ENCODE measurements around the gene MACROD2. TPM values are rescaled to one million over a fixed set of nuclear protein-coding genes. Genes with fewer than 3 reads are reported as not detected.
A peak's percentile ranks its signal among the peaks of the same experiment; 100 is the strongest.

Gene MACROD2
- total RNA-seq, 1 donor from 2014 or later, result 0.13 TPM

- no peak for DNase-seq (ENCODE audit: low read depth in 2 of 2)
Observed at GRCh38 chr20:14859627-14860026, 864.3 kb downstream of the MACROD2 start.

- no peak for DNase-seq (ENCODE audit: low read depth in 2 of 2)
Observed at GRCh38 chr20:14860410-14860814, 865.1 kb downstream of the MACROD2 start.

DNA sequence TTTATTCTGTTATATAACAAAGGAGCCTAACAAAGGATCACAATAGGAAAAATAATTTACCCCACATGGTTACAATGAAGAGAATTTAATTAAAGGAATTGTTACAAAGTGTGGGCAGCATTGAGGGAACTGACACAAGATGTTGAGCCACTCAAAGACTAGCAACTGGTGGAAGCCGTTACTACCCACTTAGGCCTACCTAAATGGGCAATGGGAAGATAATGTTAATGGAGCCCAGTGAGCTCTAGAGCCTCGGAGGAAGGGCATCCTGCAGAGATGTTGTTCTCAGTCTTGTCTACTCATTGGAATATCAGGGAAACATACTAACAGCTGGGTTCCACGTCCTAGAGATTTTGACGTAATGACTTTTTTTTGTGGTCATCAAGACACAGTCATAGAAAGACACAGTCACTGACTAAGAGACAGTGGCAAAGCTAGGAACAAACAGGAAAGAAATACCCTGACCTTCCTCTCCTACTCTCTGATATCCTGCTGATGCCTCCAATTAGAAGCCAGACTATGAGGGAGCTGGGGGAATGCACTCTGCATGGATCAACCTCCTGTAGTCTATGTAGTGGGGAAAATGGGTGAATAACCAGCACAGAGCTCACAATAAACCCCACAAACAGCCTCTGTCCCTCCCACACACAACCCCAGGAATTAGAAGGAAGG, 865.8 kb downstream of the MACROD2 start:
- no peak for DNase-seq (ENCODE audit: low read depth in 2 of 2)

GRCh38 chr20:14865169-14865568, 869.9 kb downstream of the MACROD2 start:
- DNase-seq (ENCODE audit: low read depth in 2 of 2), result no peak

DNA sequence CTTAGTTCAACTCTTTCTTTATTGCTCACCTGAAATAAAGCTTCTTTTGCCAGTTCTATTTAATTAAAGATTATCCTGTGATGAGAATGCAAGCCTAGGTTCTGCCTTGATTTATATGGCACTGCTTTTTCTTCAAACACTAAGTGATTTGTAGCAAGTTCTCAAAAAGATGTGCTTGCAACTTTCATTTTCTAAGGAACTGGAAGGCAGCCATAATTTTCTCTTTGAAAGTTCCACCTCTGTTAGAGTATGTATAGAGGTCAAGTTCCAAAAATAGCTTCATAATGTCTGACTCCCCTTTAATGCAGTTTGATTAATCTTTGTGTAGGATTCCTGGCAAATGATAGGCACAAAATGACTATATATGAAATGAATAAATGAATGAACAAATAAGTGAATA, 870.4 kb downstream of the MACROD2 start:
- no peak for DNase-seq (ENCODE audit: low read depth in 2 of 2)

GRCh38 chr20:14866841-14867514, 871.7 kb downstream of the MACROD2 start:
- no peak for DNase-seq (ENCODE audit: low read depth in 2 of 2)

GRCh38 chr20:14877301-14878028, 882.1 kb downstream of the MACROD2 start:
- no peak for DNase-seq (ENCODE audit: low read depth in 2 of 2)

GRCh38 chr20:14878676-14879019, 883.3 kb downstream of the MACROD2 start:
- no peak for DNase-seq (ENCODE audit: low read depth in 2 of 2)

DNA sequence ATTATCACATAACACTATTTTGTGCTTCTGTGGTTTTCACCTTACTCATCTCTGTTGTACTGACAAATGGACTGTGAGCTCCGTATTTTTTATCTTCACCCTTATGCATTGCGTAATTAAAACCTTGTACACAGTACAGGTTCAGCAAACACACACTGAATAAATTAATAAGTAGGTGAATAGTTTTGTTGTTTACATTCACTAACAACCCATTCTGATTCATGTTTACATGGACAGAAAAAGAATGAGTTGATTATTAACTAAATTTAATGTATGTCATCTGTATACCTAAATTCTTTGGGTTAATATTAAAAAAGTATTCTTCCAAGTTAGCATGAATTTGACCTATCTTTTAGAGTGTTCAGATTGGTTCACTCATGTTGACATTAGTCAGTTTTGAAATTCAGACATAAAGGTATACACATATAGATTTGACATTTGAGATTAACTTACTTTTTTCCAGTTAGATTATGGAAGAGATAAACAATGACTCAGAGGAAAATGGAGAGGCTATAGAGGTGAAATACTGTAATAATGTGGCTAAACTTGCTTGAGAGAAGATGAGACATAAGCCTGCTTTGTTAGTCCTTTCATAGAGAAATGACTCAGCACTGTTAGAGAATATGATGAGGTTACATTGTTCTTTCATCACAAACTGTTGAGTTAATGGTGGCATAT, 883.8 kb downstream of the MACROD2 start:
- peak in 1 of 2 donors; percentile 67 for DNase-seq (ENCODE audit: low read depth in 2 of 2)

DNA sequence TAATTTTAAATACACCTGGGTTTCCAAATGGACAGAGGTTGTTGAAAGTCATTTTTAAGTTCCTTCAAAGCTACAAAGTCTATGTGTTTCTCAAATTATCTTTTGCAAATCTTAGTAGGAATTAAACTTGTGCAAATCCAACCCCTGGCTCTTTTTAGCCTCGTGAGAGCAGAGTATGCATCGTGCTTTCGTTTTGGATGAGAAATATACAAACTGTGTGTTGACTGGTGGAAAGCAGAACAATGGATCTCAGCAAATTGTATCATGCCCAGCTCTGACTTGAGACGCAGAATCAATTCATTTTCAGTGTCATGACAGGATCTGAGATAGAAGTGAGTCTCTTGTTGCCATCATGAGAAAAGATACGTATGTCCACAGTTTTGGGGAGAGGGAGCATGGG, 884.5 kb downstream of the MACROD2 start:
- DNase-seq (ENCODE audit: low read depth in 2 of 2), result no peak

- no peak for DNase-seq (ENCODE audit: low read depth in 2 of 2)
Observed at GRCh38 chr20:14881518-14881917, 886.2 kb downstream of the MACROD2 start.

- no peak for DNase-seq (ENCODE audit: low read depth in 2 of 2)
Observed at GRCh38 chr20:14882157-14882556, 886.8 kb downstream of the MACROD2 start.

- no peak for DNase-seq (ENCODE audit: low read depth in 2 of 2)
Observed at GRCh38 chr20:14882846-14883245, 887.5 kb downstream of the MACROD2 start.

DNA sequence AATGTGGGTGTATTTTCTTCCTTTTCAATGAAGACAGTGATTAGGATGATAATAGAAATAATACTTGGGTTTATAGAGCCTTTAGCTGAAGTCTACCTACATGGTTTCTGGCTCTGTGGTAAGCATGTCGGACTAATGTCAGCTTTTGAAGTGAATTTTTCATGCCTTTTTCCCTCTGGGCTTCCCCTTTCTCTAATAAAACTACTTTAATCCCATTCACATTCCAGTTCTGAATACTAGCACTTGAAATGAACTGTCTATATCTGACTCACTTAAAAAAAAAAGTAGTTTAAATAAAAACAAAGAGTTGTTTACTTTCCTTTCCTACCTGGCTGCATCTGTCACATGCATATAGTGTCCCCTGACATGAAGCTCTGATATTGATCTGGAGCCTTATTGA, 888.0 kb downstream of the MACROD2 start:
- no peak for DNase-seq (ENCODE audit: low read depth in 2 of 2)

DNA sequence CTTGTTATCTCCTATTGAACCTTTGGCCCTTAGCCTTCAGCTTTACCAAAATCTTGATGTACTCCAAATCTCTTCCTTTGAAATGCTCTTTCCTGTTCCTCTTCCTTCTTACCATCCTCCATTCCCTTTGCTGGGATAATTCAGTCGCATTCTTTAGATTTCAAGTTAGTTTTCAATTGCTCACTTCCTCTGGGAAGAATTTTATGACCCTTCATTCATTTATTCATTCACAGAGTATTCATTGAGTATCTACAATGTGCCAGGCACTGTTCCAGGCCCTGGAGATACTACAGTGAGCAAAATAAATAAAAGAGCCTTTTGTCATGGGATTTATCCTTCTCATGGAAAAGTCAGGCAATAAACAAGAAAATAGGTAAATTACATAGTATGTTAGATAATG, 890.3 kb downstream of the MACROD2 start:
- DNase-seq (ENCODE audit: low read depth in 2 of 2), result no peak

DNA sequence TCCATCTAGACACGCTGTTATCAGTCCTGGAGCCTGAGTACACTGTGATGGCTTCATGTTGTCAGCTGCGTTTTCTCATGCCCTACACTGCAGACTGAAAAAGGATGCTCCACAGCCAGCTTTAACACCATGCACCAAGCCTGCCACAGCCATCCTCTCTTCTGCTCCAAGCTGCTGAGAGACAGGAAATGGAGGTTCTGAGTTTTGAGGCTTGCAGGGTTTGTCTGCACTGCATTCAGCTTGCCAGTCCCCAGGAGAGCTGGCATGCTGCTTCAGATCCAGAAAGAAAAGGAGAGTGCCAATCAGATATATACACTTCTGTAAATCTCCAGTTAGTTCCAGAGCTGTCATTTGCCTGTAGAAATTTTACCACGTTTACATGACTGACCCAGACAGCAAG, 892.8 kb downstream of the MACROD2 start:
- DNase-seq (ENCODE audit: low read depth in 2 of 2), result no peak

GRCh38 chr20:14889496-14890255, 894.4 kb downstream of the MACROD2 start:
- no peak for DNase-seq (ENCODE audit: low read depth in 2 of 2)

- no peak for DNase-seq (ENCODE audit: low read depth in 2 of 2)
Observed at GRCh38 chr20:14890713-14891112, 895.4 kb downstream of the MACROD2 start.

- DNase-seq (ENCODE audit: low read depth in 2 of 2), result no peak
Observed at GRCh38 chr20:14892782-14893181, 897.5 kb downstream of the MACROD2 start.

DNA sequence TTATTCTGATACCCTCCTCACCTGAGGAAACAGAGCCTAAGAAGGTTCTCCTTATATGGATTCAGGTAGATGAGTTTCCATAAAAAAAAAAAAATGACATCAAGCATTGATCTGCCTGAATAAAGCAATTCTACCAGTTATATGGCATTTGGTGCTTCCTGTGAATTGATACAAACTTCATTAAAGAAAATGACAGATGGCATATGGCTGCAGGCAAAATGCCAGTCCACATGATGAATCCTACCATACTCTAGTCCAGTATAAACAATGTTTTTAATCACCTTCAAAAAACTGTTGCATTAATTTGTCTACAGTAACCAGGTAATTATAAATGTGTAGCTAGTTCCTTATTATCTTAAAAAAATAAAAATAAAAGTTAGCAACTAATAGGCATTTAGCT, 901.3 kb downstream of the MACROD2 start:
- no peak for DNase-seq (ENCODE audit: low read depth in 2 of 2)

DNA sequence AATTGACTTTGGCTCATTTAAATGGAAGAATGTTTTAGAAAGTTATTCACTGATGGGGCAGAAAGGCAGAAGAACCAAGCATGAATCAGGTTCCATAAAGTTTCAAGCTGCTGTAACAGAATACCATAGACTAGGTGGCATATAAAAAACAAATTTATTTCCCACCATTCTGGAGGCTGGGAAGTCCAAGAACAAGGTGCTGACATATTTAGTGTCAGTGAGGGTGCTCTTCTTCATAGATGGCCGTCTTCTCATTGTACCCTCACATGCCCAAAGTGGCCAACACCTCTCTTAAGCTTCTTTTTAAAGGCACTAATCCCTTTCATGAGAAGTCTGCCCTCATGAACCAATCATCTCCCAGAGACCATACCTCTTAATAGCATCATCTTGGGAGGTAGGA, 902.3 kb downstream of the MACROD2 start:
- DNase-seq (ENCODE audit: low read depth in 2 of 2), result no peak
